NCI-H1436 (cell line): ENCODE measurements around the gene RGS10.
"Not testable (repeated sequence)": the region's sequence is repeated elsewhere in the genome, so short reads cannot be mapped to it uniquely, and the experiment has no call there.

Experiments used
- DNase-seq: peaks from one replicate; lab custom pipeline; 2025; lab: John Stamatoyannopoulos, UW

The RGS10 gene

GRCh38 chr10:119468542-119469324 lies 73.8 kb downstream of the RGS10 start:
- DNase-seq = no peak

- DNase-seq = no peak
Observed at GRCh38 chr10:119466655-119467054, 75.9 kb downstream of the RGS10 start.

- no peak for DNase-seq
Observed at GRCh38 chr10:119466076-119466475, 76.4 kb downstream of the RGS10 start.

GRCh38 chr10:119465085-119465484 lies 77.4 kb downstream of the RGS10 start:
- no peak for DNase-seq

GRCh38 chr10:119463195-119463594 lies 79.3 kb downstream of the RGS10 start:
- not testable (repeated sequence) for DNase-seq

- no peak for DNase-seq
Observed at GRCh38 chr10:119462773-119463172, 79.7 kb downstream of the RGS10 start.

GRCh38 chr10:119461923-119462322 lies 80.6 kb downstream of the RGS10 start:
- no peak for DNase-seq

GRCh38 chr10:119461380-119461779 lies 81.1 kb downstream of the RGS10 start:
- no peak for DNase-seq

- no peak for DNase-seq
Observed at GRCh38 chr10:119460369-119461195, 81.9 kb downstream of the RGS10 start.

- DNase-seq = no peak
Observed at GRCh38 chr10:119459681-119460340, 82.7 kb downstream of the RGS10 start.

GRCh38 chr10:119457966-119458766 lies 84.4 kb downstream of the RGS10 start:
- DNase-seq = no peak

GRCh38 chr10:119456435-119456810 lies 86.1 kb downstream of the RGS10 start:
- no peak for DNase-seq

- no peak for DNase-seq
Observed at GRCh38 chr10:119455609-119456434, 86.7 kb downstream of the RGS10 start.

- DNase-seq = no peak
Observed at GRCh38 chr10:119454990-119455389, 87.5 kb downstream of the RGS10 start.

- DNase-seq = no peak
Observed at GRCh38 chr10:119454316-119454715, 88.2 kb downstream of the RGS10 start.

GRCh38 chr10:119453313-119453712 lies 89.2 kb downstream of the RGS10 start:
- no peak for DNase-seq

GRCh38 chr10:119452396-119452795 lies 90.1 kb downstream of the RGS10 start:
- DNase-seq = no peak

- no peak for DNase-seq
Observed at GRCh38 chr10:119451300-119451896, 91.1 kb downstream of the RGS10 start.

GRCh38 chr10:119450606-119451299 lies 91.8 kb downstream of the RGS10 start:
- no peak for DNase-seq
